Midbrain (tissue), 1 donor: ENCODE results near the gene DSCAM.

Experiments used
- DNase-seq: peaks from one replicate; lab custom pipeline; 2025; lab: John Stamatoyannopoulos, UW

DSCAM gene

GRCh38 chr21:39976800-39977199 is 870.2 kb downstream of the DSCAM start:
- DNase-seq = no peak

- no peak for DNase-seq
Measured at GRCh38 chr21:39972976-39973770, 873.8 kb downstream of the DSCAM start.

- no peak for DNase-seq
Measured at GRCh38 chr21:39972471-39972870, 874.5 kb downstream of the DSCAM start.

- DNase-seq = no peak
Measured at GRCh38 chr21:39971956-39972355, 875.0 kb downstream of the DSCAM start.

- no peak for DNase-seq
Measured at GRCh38 chr21:39969691-39970364, 877.1 kb downstream of the DSCAM start.

- DNase-seq = no peak
Measured at GRCh38 chr21:39968010-39968409, 878.9 kb downstream of the DSCAM start.

GRCh38 chr21:39966786-39967185 is 880.2 kb downstream of the DSCAM start:
- DNase-seq = no peak

GRCh38 chr21:39965026-39965425 is 881.9 kb downstream of the DSCAM start:
- no peak for DNase-seq

GRCh38 chr21:39961251-39961650 is 885.7 kb downstream of the DSCAM start:
- DNase-seq = no peak
